Endothelial cell (in vitro differentiated cells): Measurements from ENCODE around the gene PRPF18. TPM values are rescaled to one million over a fixed set of nuclear protein-coding genes. Genes with fewer than 3 reads are reported as not detected.
"Not testable (repeated sequence)": the region's sequence is repeated elsewhere in the genome, so short reads cannot be mapped to it uniquely, and the experiment has no call there.

Experiments used
- DNase-seq: peaks from one replicate; pipeline ENCODE4 v3.0.0; 2021; ENCODE audit warnings: low spot score
- H3K27ac Mint-ChIP-seq: one replicate; pipeline ENCODE4 v1.8.0; 2021; ENCODE audit warnings: mixed read lengths, inconsistent platforms; ENCODE audit not compliant: unreplicated experiment
- H3K27me3 Mint-ChIP-seq: one replicate; pipeline ENCODE4 v1.8.0; 2021; ENCODE audit warnings: mild to moderate bottlenecking, moderate library complexity, mixed read lengths, inconsistent platforms; ENCODE audit not compliant: unreplicated experiment
- H3K36me3 Mint-ChIP-seq: one replicate; pipeline ENCODE4 v1.8.0; 2021; ENCODE audit warnings: mild to moderate bottlenecking, low read depth, mixed read lengths, inconsistent platforms; ENCODE audit not compliant: unreplicated experiment
- H3K4me1 Mint-ChIP-seq: one replicate; pipeline ENCODE4 v1.8.0; 2021; ENCODE audit warnings: mild to moderate bottlenecking, mixed read lengths, inconsistent platforms; ENCODE audit not compliant: unreplicated experiment
- H3K4me3 Mint-ChIP-seq: one replicate; pipeline ENCODE4 v1.8.0; 2021; ENCODE audit warnings: mild to moderate bottlenecking, mixed read lengths, inconsistent platforms; ENCODE audit not compliant: unreplicated experiment
- H3K9me3 Mint-ChIP-seq: one replicate; pipeline ENCODE4 v1.8.0; 2021; ENCODE audit warnings: mixed read lengths, inconsistent platforms; ENCODE audit not compliant: unreplicated experiment
- CTCF ChIP-seq: fragments of 200-600 bp; sonication (generic); IDR thresholded peaks from one replicate; pipeline ENCODE4 v1.5.0; 2021; ENCODE audit warnings: antibody characterized with exemption; ENCODE audit not compliant: unreplicated experiment
- long read RNA-seq: library from polyadenylated mRNA; unstranded; transcript quantifications from one replicate; pipeline ENCODE4 v2.0.0, GENCODE V29; 2020; ENCODE audit not compliant: unreplicated experiment
- total RNA-seq: library from RNA; stranded (reverse); fragmentation: NEBNext Ultra II Directional; extraction: Animal tissue kit (Norgen Biotek cat#: 25700); gene quantifications from one replicate; pipeline ENCODE4 v1.2.1, GENCODE V29; 2021; ENCODE audit not compliant: unreplicated experiment

Gene PRPF18
- 19.7 TPM for total RNA-seq
- long read RNA-seq, transcript PRPF18-202 (10 exons, 1,717 nt) = major isoform, 16 of 21 reads
- long read RNA-seq, partial matches to known transcripts = 2 of 21 reads
- long read RNA-seq, other reads (novel, unspliced or antisense) = 3 of 21 reads

GRCh38 chr10:13586676-13587355 lies at the start of gene PRPF18:
Gene PRPF18, plus strand, starts transcription at chr10:13586965. Its CDS starts 122 bp downstream, at chr10:13587087.
- H3K4me1 Mint-ChIP-seq = peaks cover 13% of the 10 kb centered on the region
- peak; percentile 82 for TF ChIP-seq CTCF
- H3K27me3 Mint-ChIP-seq = no peaks in the 10 kb centered on the region
- peak; percentile 91 for DNase-seq
- peak within 1 kb of the TSS; percentile 100 for H3K4me3 Mint-ChIP-seq
- no peaks in the 10 kb centered on the region for H3K36me3 Mint-ChIP-seq
- peak within 1 kb of the TSS; percentile 96 for H3K27ac Mint-ChIP-seq
- no peaks in the 10 kb centered on the region for H3K9me3 Mint-ChIP-seq

GRCh38 chr10:13537985-13538384 lies 48.8 kb upstream of the PRPF18 start:
- not testable (repeated sequence) for H3K9me3 Mint-ChIP-seq, H3K27ac Mint-ChIP-seq, H3K4me3 Mint-ChIP-seq, H3K27me3 Mint-ChIP-seq, DNase-seq, H3K36me3 Mint-ChIP-seq, H3K4me1 Mint-ChIP-seq

- Mint-ChIP-seq H3K4me3 (no peak overlapping the region), H3K36me3 (no peaks in the 10 kb centered on the region), H3K27me3 (no peaks in the 10 kb centered on the region), H3K9me3 (no peaks in the 10 kb centered on the region), H3K27ac (no peak overlapping the region), H3K4me1 (no peaks in the 10 kb centered on the region)
- DNase-seq = no peak
- TF ChIP-seq CTCF = no peak
These were observed 44.2 kb upstream of the PRPF18 start for GRCh38 chr10:13542533-13542932.

GRCh38 chr10:13550802-13551201 lies 36.0 kb upstream of the PRPF18 start:
- H3K9me3 Mint-ChIP-seq = no peaks in the 10 kb centered on the region
- no peak overlapping the region for H3K4me3 Mint-ChIP-seq
- H3K27me3 Mint-ChIP-seq = no peaks in the 10 kb centered on the region
- no peak for TF ChIP-seq CTCF
- H3K27ac Mint-ChIP-seq = no peak overlapping the region
- H3K4me1 Mint-ChIP-seq = no peaks in the 10 kb centered on the region
- no peaks in the 10 kb centered on the region for H3K36me3 Mint-ChIP-seq
- no peak for DNase-seq

- H3K4me1 Mint-ChIP-seq = no peaks in the 10 kb centered on the region
- no peaks in the 10 kb centered on the region for H3K9me3 Mint-ChIP-seq
- no peaks in the 10 kb centered on the region for H3K36me3 Mint-ChIP-seq
- DNase-seq = no peak
- H3K27me3 Mint-ChIP-seq = peaks cover 2% of the 10 kb centered on the region
- H3K4me3 Mint-ChIP-seq = no peak overlapping the region
- TF ChIP-seq CTCF = no peak
- H3K27ac Mint-ChIP-seq = peak overlapping the region; percentile 38
These were observed 30.8 kb upstream of the PRPF18 start for GRCh38 chr10:13555884-13556510.
